Fibroblast of lung (primary cell): ENCODE data around the gene NFYB.

Experiments
- EZH2 ChIP-seq: IDR thresholded peaks from 2 replicates; pipeline ENCODE4 v1.5.1; 2012; ENCODE audit warnings: low read length, control low read depth, mild to moderate bottlenecking; ENCODE audit errors: missing control alignments
- TF ChIP-seq, protein P1 (sequence below), 2 donors: IDR thresholded peaks in 1 of 2; conservative IDR thresholded peaks in 1 of 2; 1 replicate in 1 of 2; 2 replicates in 1 of 2; pipeline ENCODE4 v1.5.1; 2011 to 2012; ENCODE audit warnings: low read length in 2 of 2, control low read depth in 1 of 2, inconsistent platforms in 1 of 2, low read depth in 1 of 2, mild to moderate bottlenecking in 1 of 2

DNA sequence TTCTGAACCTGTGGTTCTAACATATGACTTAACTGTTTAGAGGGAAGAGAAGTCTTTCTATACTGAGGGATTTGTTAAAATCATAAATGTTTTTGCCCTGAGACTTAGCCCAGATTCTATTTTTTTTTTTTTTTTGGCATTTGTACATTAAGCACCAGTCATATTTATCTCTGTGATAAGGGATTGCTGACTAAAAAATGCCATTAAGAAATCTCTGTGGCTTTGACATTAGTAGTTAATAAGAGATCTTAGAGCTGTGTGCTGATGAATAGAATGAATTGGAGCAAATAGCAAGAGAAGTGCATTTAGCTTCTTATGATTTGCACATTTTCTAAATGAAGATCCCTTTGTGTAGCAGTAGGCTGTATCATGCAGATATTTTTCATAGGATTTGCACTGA lies 32.5 kb downstream of the NFYB start:
- TF ChIP-seq, protein P1, sequence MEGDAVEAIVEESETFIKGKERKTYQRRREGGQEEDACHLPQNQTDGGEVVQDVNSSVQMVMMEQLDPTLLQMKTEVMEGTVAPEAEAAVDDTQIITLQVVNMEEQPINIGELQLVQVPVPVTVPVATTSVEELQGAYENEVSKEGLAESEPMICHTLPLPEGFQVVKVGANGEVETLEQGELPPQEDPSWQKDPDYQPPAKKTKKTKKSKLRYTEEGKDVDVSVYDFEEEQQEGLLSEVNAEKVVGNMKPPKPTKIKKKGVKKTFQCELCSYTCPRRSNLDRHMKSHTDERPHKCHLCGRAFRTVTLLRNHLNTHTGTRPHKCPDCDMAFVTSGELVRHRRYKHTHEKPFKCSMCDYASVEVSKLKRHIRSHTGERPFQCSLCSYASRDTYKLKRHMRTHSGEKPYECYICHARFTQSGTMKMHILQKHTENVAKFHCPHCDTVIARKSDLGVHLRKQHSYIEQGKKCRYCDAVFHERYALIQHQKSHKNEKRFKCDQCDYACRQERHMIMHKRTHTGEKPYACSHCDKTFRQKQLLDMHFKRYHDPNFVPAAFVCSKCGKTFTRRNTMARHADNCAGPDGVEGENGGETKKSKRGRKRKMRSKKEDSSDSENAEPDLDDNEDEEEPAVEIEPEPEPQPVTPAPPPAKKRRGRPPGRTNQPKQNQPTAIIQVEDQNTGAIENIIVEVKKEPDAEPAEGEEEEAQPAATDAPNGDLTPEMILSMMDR (conservative IDR thresholded peaks at IDR 0.05 in 1 of 2, IDR thresholded peaks at IDR 0.05 in 1 of 2; ENCODE audit: low read depth in 1 of 2, low read length in 2 of 2), result no peak
- no peak for TF ChIP-seq EZH2
